Dermis blood vessel endothelial cell (primary cell): ENCODE data around the gene VWA8. TPM values are rescaled to one million over a fixed set of nuclear protein-coding genes. Genes with fewer than 3 reads are reported as not detected.
"Not testable (repeated sequence)": the region's sequence is repeated elsewhere in the genome, so short reads cannot be mapped to it uniquely, and the experiment has no call there.

Experiments
- DNase-seq: peaks from one replicate; pipeline ENCODE4 v3.0.0; 2010
- total RNA-seq: library from RNA; depleted of rRNA; stranded (reverse); fragments of >200 nt; gene quantifications from 2 replicates; pipeline ENCODE4 v1.2.3, GENCODE V29; 2014

Gene VWA8
- total RNA-seq, 1 donor from 2014 or later, result 12.6 TPM

DNA sequence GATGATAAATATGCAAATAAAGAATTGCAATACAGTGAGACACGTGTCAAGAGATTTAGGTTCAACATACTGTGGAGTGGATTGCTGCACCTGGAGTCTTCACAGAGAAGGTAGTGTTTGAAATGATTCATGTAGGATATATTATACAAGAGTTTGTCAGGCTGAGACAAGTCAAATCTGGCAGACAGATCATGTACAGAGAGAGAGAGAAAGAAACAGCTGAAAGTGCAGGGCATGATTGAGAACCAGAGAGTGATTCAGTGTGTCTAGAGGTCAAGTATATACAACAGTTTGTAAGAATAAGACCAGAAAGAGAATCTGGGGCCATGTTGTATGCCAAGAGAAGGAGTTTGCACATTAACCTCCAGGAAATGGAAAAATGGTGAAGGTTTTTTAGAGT lies 2.1 kb upstream of the VWA8 start:
- no peak for DNase-seq

DNA sequence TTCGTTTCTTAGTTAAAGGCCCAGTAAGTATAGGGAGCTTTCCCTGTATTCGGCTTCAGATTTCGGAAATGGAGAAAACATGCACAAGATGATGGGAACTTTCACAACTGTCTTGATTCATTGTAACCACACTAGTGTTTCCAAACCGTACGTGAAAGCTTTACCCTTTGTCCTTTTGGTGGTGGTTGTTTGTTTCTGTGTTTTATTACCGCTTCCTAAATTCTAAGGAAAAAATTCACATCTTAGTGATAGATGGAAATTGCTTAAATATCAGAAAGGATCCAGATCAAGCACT lies 504 bp upstream of the VWA8 start:
- DNase-seq, result no peak

DNA sequence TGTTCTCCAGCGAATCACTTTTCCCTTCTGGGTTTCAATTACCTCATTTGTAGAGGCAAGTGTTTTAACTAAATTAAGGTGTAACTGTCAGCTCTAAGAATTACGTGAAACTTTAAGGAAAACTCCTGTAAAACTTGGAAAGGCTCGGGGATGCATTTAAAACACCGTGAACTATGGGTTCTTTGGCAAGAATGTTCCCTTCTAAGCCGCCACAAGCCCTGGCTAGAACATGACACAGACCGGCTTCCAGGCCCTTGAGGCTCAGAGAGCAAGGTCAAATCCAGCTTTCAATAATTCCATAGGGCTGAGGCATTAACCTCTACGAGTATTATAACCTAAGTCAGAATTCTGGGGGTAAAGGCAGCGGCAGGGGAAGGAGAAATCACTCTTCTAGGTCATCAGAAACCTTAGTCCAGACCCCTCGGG lies 685 bp downstream of the VWA8 start:
- DNase-seq, result peak; percentile 12

DNA sequence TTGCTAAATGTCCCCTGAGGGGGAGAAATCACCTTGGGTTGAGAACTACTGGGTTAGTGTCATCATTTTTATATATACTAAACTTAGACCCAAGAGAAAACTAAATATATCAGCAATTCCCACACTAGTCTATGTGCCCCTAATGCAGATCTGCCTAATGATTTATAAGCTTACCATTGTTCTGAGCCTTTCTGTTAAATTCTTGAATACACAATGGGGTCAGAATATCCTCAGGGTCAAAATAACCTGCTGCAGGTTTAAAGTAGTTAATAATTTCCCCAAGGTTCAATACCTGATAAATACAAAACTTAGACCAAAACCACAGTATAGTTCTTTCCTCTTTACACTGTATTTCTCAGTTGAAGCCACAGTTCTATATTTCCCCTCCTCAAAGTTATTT lies 4.6 kb downstream of the VWA8 start:
- DNase-seq, result no peak

DNA sequence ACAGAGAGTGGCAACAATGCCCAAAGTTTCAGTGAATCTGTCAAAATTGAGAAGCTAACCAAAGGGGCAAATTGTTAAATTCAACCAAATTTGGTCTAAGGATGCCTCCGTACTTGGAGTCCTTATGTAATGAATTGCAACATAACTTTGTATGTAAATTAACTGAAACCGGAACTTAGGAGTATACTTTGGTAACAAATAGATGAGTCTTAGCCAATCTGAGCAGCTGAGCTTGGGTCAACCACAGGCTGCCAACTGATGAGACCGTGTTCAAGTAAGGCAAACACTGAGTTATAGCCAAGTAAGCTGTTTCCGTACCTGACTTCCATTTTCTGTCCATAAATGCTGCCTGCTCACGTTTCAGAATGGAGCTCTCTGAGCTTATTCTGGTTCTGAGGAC lies 5.3 kb downstream of the VWA8 start:
- no peak for DNase-seq

DNA sequence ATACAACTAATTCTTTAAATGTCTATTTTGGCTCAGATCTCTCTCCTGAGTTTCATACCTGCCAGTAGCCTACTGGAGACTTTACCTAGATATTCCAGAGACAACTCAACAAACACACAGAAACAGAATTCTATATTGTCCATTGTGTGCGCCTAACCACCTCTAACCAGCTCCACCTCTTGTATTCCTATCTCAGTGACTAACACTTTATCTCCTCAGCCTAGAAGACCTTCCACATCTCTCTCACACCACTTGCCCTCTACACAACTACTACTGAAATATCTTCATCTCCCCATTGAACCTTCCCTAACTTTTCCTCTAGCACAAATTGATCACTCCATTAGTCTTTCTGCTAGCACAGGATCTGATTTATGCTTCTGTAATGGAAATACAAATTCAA lies 6.7 kb downstream of the VWA8 start:
- DNase-seq, result no peak

DNA sequence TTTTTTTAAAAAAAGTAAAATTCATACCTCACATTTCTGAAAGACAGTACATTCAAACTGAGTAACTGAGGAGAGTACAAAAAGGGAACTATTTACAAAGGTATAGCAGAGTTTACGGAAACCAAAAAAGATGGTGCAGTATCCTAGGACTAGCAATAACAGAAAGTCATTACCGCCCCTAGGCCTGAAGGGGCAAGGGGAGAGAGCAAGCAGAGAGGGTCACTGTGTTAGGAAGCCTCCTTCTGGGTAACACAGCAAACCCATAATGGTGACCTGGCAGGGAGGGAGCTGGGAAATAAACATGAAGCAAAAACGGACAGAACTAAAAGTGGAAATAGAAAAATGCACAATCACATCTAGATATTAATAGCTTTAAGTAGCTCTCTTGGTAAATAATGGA lies 8.2 kb downstream of the VWA8 start:
- DNase-seq, result no peak

DNA sequence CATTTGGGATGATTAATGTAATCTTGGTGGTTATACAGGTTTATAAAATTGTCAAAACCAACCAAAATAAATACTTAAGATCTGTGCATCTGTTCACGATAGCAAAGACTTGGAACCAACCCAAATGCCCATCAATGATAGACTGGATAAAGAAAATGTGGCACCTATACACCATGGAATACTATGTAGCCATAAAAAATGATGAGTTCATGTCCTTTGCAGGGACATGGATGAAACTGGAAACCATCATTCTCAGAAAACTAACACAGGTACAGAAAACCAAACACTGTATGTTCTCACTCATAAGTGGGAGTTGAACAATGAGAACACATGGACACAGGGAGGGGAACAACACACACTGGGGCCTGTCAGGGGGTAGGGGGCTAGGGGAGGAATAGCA lies 11.8 kb downstream of the VWA8 start:
- DNase-seq, result not testable (repeated sequence)

DNA sequence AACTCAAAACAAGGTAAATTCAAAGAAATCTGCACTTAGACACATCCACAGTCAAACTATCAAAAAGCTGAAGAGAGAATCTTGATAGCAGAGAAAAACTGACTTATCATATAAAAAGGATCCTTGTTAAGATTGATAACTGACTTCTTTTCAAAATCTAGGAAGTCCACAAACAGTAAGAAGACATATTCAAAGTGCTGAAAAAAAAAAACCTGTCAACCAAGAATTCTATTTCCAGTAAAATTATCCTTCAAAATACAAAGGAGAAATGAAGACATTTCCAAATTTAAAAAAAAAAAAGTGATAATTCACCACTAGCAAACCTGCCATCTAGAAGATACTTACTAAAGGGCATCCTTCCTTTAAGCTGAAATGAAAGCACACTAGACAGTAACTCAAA lies 15.0 kb downstream of the VWA8 start:
- DNase-seq, result no peak

DNA sequence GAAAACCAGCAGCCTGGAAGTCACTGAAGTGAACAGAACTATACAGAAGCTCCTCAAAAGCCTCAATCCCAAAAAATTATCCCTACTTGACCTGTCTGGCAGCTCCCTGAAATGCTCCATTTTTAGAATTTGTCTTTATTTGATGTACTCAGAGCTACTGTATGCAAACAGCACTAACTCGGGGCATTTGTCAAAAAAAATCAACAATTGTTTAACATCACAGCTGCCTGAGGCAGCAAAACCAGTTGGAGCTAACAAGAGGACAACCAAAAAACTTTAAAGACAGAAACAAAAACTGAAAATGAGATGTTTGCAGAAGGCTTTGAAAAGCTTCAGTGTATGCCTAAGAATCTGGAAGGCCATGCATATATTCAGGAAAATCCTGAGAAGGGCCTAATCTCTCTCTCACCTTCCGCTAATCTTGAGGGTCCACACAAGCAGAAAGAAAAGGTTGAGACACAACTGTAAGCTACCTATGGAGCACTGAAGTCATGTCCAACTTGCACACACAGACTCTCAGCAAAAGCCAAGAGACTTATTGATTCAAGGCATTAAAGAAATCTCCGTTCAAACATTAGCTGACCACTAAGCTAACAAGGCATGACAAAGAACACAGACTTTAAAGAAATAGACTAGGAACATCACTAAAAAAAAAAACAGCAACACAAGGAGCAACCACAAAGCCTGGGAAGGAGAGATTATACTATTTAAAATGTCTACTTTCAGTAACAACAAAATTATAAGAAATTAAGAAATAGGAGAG lies 16.1 kb downstream of the VWA8 start:
- no peak for DNase-seq

DNA sequence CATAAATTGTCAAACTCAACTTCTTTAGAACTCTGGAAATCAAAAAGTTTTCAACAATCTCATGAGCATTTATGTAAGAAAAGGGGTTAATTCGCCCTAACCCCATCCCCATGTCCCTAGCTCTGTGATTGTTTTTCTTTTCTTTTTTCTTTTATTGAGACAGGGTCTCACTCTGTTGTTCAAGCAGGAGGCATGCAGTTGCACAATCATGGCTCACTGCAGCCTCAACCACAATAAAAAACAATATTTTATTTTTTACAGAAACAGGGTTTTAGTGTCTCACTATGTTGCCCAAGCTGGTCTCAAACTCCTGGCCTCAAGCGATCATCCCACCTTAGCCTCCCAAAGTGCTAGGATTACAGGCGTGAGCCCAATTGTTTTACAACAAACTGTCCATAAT lies 16.7 kb downstream of the VWA8 start:
- no peak for DNase-seq

DNA sequence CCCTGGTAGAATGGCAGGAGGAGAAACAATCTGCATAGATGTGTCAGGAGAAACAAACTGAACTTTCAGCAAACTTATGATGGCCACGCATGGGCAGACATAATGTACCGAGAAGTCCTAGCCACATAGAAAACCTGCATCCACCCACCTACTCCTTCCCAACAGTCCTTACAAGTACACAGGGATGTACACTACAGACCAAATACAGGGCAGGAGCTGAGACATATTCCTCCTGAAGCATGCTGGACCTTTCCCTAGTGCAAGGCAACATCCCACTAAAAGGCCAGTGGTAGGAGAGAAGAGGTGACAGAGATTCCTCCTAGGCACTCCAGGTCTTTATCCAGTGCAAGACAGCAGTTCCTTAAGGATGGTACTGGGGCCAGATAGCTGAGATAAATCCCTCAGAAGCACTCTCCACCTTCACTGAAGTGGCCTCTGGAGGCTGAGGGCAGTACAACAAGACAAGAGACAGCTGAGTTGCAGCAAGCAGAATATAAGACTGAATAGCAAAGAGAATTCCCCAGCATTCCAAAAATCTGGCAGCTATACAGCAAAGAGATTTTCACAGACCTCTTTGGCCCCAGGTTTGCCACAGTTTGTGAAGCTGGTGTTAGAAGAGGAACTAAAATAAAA lies 18.3 kb downstream of the VWA8 start:
- DNase-seq, result peak; percentile 56

DNA sequence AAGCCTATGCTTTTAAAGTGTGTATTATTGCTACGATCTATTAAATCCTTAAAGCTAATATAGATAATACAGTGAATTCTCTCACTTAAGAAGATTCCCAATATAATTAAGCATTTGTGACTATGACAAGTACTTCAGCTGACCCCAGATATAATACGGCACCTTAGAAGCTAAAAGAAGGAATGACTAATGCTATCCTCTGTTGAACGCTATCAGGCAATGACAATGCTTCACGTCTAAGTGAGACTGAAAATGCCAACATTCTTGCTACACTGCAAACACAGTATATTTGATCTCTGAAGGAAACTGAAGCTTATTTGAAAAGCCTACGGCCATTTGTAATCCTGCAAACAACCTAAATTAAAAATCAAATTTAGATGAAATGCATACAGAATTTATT lies 19.7 kb downstream of the VWA8 start:
- DNase-seq, result no peak

DNA sequence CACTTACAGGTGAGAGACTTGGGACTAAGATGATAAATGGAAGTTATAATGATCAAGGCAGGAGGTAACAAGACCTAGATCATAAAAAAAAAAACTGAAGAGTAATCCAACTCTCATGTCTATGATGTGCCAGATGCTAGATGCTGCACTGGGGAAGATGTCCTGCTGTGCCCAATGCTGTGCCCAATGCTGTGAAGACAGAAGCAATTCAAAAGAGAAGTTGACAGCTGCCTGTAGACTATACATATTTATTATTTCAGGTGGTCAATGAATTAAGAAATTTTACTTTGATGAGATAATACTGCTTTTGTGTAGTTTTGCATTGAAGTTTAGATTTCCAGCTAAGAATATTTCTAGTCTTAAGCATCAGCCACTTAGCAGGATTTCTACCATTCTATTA lies 21.5 kb downstream of the VWA8 start:
- no peak for DNase-seq

DNA sequence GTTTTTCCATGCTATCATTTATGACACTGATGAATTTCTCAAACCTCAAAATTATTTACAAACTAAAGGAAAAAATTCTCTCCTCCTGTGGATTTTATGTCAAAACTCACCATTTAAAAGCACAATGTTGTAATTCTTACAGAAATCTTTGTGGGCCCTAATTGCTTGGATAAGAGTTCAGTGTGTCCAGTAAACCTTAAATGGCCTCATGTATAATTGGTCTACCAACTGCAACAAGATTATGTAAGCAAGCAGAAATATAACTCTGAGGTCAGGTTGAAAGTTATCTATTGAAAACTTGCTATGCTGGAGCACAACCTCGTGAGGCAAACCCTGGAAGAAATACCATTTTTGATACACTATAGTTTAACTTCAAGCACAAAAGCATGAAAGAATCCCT lies 22.0 kb downstream of the VWA8 start:
- no peak for DNase-seq

DNA sequence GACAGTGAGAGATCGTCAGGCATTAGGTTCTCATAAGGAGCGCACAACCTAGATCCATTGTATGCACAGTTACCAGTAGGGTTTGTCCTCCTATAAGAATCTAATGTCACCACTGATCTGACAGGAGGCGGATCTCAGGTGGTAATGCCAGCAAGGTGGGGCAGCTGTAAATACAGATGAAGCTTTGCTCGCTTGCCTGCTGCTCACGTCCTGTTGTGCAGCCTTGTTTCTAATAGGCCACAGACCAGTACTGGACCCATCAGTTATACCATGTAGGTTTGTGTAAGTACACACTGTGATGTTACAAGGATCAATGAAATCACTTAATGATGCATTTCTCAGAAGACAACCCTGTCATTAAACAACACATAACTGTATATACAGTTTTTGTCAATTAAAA lies 23.5 kb downstream of the VWA8 start:
- no peak for DNase-seq

DNA sequence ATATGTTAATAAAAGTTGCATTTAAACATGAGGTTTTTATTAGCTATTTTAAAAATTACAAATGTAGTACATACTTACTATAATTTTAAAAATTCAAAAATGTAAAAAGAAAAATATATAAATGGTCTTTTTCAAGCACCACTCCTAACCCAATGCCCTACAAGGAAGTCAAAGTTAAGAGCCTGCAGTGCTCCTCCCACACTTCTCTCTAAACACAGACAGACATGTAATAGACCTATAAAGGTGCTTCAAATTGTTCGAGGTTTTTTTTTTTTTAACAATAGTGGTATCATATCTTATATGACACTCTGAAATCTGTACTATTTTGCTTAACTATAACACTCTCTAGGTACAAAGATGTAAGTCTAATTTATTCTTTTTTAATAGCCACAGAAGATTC lies 25.4 kb downstream of the VWA8 start:
- DNase-seq, result no peak

DNA sequence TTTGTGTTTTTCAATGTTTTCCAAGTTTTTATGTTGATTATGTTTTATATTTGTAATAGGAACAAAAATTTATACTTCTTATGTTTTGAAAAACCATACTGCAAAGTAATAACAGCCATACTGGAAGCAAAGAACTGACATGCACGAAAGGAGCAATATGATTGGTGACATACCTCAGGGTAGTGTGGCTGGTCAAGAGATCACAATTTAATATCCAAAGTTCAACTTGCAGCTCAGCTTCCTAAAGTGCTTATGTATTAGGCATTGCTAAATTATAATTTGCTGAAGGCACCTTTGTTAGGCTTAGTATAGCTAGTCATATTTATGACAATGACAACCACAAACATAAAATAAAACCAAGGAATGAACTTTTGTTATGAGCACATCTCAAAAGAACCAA lies 25.9 kb downstream of the VWA8 start:
- DNase-seq, result no peak

DNA sequence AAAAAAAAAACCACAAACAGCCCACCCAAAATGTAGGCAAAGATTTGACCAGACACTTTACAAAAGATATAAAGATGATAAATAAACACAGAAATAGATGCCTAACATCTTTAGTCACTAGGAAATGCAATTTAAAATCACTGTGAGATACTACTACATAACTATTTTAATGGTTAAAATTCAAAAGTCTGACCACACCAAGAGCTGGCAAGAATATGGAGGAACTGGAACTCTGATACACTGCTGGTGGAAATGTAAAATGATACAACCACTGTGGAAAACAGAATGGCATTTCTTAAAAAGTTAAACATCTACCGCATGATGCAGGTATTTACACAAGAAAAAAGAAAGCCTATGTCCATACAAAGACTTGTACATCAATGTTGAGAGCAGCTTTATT lies 26.8 kb downstream of the VWA8 start:
- no peak for DNase-seq

DNA sequence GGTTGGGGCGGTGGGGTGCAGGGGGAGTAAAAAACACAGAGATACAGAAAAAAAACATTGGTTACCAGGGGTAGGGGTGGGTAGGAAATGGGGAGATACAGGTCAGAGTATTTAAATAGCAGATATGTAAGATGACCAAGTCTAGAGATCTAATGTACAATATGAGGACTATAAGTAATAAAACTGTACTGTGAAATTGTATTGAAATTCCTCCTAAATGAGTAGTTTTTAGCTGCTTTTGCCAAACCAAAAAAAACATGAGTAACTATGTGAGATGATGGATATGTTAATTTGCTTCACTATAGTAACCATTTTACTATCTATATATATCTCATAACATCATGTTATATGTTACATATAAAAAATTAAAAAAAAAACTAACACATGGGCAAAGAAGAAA lies 29.6 kb downstream of the VWA8 start:
- DNase-seq, result no peak

DNA sequence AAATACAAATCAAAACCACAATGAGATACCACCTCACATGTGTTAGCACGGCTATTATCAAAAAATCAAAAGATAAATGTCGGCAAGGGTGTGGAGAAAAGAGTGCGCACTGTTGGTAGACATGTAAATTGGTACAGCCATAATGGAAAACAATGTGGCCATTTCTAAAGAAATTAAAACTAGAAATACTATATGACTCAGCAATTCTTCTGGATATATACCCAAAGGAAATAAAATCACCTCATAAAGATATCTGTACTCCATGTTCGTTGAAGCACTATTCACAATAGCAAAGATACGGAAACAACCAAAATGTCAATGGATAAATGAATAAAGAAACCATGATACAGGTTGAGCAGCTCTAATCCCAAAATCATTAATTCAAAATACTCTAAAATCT lies 30.8 kb downstream of the VWA8 start:
- DNase-seq, result no peak

DNA sequence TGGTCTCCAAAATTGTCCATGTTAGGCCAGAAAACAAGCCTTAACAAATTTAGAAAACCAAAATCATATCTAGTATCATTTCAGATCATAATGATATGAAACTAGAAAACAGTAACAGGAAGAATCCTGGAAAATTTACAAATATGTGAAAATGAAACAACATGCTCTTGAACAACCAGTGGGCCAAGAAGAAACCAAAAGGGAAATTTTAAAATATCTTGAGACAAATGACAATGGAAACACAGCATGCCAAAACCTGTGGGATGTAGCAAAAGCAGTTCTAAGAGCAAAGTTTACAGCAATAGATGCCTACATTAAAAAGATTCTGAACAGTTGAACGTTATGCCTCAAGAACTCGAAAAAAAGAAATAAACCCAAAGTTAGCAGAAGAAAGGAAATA lies 32.6 kb downstream of the VWA8 start:
- no peak for DNase-seq

DNA sequence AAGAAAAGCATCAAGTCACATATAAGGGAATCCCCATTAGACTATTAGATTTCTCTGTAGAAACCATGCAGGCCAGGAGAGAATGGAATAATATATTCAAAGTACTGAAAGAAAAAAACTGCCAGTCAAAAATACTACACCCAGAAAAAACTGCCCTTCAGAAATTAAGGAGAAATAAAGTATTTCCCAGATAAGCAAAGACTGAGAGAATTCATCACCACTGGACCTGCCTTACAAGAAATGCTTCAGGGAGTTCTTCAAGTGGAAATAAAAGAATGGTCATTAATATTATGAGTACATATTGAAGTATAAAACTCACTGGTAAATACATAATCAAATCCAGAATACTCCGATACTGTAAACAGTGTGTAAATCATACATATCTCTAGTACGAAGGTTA lies 35.9 kb downstream of the VWA8 start:
- DNase-seq, result no peak

DNA sequence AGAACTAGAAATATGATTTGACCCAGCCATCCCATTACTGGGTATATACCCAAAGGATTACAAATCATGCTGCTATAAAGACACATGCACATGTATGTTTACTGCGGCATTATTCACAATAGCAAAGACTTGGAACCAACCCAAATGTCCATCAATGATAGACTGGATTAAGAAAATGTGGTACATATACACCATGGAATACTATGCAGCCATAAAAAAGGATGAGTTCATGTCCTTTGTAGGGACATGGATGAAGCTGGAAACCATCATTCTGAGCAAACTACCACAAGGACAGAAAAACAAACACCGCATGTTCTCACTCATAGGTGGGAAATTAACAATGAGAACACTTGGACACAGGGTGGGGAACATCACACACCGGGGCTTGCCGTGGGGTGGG lies 38.0 kb downstream of the VWA8 start:
- not testable (repeated sequence) for DNase-seq
